GM19438 (cell line): ENCODE results near the gene SERPING1.
A peak's percentile ranks its signal among the peaks of the same experiment; 100 is the strongest.

Source experiments
- ATAC-seq: cut with Tn5 transposase; IDR thresholded peaks from one replicate; pipeline ENCODE4 v1.9.1; 2021; ENCODE audit warnings: low read depth; ENCODE audit not compliant: unreplicated experiment

The SERPING1 gene

GRCh38 chr11:57635246-57635645, 37.8 kb downstream of the SERPING1 start:
- ATAC-seq, result no peak

DNA sequence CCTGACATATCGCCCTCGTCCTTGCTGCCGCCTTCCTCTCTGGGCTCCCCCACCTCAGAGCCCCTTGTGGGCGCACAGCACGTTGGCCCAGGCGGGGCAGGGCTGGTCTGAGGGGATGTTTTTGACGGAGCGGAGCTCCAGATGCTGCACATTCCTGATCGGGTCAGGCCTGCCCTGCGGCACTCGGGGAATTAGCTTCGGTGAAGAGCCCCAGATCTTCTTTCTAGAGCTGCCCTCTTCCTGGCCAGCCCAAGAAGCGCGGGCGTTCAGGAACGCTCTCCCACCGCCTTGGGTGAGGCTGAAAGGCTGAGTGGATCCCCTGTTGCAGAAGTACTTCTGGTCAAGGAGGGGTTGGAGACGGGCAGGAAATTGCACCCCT, 40.1 kb downstream of the SERPING1 start:
- ATAC-seq, result no peak

DNA sequence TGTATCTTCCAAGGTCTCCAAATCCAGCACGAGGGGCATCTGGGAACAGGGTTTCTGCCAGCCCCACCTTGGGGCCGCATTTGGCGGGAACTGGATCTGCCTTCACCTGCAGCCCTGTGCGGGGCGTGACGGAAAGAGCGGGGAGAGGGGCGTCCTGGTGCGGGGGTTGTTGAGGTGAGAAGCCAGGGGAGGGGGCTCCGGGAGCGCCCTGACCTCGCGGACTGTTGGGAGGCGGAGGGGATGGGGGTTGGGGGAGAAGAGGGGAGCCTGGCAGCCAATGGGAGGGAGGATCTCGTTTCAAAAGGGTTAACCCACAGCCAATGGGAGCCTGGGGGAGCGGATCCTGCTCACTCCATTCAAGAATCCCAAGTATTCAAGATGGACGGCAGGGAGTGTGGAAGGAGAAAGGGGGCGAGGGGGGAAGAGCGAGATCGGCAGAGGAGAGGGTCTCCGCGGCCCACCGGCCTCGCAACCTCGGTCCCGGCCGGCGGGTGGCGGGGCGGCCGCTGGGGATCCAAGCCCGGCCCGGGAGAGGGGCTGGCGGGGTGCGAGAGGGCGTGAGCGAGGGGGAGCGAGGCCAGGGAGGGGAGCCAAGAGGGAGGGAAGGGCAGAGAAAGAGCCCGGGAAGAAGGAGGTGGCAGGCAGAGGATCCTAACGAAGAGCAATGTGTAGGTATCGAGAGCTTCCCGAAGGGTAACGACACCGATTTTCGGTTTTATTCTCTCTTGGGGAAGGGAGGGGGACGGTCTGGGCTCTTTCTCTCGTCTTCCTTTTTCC, 40.7 kb downstream of the SERPING1 start:
- ATAC-seq, result no peak

DNA sequence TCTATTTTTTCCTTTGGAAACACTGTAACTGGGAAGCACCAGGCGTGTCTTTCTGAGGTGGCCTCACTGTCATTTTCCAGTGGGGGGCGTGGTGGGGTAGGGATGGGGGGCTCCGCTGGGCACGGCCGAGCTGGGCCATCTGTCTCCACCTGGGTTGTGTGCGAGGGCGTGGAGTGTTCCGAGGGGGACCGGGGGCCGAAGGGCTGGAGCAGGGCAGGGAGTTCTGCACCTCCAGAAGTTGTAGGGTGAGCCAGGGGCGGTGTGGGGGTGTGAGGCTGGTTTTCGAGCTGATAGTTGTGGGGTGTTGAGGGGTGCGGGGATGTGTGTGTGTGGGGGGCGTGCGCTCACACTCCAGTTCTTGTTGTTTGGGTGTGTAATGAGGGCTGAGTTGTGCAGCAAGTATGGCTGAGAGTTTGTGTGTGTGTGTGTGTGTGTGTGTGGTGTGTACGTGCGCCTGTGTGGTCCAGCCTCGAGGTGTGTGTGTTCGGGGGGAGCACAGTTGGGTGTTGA, 41.4 kb downstream of the SERPING1 start:
- no peak for ATAC-seq

GRCh38 chr11:57639321-57640067, 42.0 kb downstream of the SERPING1 start:
- no peak for ATAC-seq

DNA sequence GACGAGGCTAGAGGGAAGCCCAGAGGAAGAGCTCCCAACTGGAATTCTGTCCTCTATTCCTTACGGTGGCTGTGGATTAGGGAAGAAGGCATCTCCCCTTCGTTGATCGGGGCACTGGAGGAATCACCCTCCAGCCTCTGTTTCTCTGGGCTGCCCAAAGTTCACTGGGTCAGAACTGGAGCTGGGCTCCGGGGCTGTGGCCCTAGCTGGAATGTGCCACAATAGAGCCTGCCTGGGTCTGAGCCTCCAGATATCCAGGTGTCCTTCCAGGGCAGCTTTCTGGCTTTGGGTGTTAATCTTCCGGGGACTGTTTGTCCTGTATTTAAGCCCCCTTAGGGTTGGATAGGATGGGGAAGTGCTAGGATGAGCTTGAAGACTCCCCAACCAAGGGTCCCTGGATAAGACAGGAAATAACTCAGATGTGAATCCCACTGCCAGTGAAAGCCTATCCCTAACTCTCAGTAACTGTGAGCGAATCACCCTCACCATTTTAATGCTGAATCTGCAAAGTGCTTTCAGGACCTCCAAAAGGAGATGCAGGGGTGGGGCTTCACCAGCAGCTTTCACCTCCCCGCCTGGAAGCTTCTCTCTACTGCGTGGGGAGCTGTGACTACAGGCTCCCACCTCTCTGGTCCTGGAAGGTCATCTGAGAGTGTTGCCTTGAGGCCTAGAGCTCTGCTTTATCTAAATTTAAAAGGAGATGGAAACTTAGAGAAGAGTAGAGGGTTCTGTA, 42.7 kb downstream of the SERPING1 start:
- no peak for ATAC-seq

DNA sequence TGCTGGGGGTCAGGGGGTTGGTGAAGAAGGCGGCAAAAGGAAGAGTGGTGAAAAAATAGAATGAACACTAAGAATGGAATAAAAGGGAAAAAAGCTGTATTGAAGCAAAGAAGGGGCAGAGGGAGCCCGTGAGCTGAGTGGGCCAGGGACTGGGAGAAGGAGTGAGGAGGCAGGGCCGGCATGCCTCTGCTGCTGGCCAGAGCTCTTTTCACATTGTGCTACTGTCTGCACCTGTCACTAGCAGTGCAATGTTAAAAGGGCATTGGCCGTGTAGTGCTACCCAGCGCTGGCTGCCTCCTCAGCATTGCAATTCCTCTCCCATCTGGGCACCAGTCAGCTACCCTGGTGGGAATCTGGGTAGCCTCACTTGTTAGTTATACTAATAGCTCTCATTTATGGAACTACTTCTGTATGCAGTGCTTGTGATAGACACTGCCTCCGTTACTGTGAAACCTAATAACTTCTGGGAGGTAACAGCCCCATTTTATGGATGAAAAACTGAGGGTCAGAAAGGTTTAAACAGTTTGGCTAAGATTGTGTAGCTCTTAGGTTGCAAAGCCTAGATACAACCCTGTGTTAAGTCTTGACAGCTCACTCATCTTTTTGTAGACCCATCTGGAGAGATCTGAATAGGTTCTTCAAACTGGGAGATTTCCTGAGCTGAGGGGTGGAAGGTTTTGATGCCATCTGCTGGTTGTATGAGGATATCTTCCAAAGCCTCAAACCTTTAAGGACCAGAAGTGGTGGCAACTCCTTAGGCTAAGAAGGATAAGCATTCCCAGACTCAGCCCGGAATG, 43.7 kb downstream of the SERPING1 start:
- no peak for ATAC-seq

GRCh38 chr11:57643802-57644201, 46.3 kb downstream of the SERPING1 start:
- ATAC-seq, result no peak

DNA sequence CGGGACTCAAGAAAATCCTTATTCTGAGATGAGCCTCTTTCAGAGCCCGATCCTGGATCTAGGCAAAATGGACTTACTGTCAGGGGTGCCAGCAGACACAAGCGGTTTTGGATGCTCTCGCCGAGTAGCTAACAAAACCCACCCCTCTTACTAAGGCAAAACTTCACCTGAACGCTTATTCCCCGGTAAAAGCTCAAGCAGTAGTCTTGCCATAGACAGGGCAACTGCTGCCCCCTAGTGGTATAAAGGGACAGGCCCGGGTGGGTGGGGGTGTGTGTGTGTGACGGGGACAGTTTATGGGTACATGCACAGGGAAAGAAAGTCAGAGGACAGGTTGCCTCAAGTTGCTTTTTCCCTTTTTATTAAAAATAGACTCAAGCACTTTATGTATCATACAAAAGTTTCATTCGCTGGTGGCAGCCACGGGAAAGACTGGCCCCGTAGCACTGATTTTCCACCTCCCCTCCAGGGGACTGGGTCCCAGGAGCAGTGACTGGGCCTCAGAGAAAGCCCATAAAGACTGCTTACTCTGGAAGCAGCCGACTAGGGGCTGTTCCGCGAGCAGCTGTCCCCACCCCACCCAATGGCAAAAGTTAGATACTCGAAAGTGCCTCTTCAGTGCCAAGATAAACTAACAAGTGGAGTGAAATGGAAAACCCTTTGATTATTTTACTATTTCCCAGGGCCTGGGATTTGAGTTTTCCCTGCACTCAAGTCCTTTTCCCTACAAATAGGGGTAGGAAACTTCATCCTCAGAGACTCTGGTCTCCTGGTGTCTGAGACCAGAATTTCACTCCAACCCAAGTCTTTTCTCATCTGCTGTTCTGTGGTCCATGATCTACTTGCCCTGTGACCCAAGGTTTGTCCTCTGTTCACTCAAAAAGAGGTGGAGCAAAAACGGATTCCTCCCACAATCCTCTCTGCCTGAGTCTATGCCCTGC, 47.5 kb downstream of the SERPING1 start:
- peak; percentile 46 for ATAC-seq

GRCh38 chr11:57645689-57646085, 48.2 kb downstream of the SERPING1 start:
- ATAC-seq, result no peak

DNA sequence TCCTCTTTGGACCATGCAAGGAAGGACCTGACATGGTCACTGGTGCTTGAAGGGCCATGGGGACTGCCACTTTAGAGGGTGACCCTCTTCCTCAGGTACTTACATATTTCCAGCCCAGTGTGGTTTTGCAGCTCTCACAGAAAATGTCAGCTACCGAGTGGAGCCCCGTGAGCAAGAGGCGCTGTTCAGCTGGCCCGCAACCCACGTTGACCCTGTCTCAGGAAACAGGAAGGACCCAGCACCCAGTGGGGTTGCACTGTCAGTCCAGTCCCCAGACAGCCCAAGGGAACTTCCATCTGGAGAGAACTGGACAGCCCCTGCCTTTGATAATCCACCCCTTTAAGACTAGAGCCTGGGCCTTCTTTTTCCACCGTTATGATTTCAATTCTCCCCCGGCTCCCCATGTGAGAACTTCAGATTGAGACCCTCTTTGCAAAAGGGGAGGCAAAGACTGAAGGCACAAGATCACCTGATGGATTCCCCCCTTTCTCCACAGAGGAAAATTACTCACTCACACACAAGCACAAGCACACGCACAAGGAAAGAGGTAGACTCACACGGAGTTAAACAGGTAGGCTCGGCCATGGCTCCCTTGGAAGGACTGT, 48.8 kb downstream of the SERPING1 start:
- no peak for ATAC-seq

DNA sequence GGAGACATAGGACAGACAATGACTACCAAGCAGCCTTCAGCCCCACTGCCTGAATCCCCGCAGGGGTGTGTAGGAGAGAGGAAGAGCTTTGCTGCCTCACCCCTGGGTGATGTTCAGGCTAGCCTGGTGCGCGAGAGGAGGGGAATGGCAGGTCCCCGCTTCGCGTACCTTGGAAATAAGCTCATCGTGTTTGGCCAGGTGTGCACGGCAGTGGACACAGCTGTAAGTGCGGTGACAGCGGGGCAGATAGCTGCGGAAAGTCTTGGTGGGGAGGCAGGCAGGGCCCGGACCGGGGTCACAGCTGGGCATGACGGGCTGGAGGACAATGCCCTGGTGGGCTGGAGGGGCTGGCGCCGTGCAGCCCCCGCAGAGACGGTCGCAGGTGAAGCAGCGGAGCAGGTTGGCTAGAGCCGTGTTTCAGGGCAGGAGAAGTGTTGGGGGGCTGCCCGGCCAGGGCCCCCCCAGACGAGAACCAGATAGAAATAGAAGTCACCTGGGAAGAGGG, 49.4 kb downstream of the SERPING1 start:
- no peak for ATAC-seq

- no peak for ATAC-seq
Measured at GRCh38 chr11:57647372-57647771, 49.9 kb downstream of the SERPING1 start.

DNA sequence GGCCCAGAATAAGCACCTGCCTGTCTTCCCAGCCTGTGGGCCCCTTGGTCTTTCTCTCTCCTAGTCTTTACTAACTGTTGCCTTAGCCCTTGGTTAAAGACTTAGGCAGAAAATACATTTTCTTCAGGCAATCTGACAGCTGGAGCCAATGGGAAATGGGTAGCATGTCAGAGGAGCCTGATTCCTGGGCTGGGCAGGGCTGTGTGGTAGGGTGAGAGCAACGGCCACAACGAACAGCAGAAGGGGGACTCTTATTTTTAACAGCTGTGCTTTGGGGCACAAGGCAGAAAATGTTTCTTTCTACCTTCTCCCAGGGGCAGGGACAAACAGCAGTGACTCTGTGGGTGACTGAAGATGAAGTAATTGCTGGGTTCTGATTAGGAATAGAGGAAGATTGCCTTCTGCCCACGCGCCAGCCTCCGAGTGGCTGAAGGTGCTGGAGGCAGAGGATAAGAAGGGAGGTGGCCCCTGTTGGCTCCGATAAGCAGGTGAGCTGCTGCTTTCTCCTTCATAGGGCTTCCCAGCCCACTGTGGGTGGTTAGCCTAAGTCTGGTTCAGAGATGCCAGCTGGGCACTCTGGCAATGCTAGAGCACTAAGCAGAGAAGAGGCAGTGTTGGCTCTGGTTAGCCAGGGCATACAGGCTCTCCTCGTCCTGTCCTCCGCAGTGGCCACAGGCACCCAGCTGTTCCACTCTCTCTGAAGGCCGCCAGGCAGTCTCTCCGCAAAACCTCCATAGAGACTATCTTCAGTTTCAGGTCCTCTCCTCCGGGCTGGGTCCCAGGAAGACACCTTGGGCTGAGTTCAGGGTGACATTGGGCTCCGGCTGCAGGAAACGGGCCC, 50.7 kb downstream of the SERPING1 start:
- ATAC-seq, result no peak

DNA sequence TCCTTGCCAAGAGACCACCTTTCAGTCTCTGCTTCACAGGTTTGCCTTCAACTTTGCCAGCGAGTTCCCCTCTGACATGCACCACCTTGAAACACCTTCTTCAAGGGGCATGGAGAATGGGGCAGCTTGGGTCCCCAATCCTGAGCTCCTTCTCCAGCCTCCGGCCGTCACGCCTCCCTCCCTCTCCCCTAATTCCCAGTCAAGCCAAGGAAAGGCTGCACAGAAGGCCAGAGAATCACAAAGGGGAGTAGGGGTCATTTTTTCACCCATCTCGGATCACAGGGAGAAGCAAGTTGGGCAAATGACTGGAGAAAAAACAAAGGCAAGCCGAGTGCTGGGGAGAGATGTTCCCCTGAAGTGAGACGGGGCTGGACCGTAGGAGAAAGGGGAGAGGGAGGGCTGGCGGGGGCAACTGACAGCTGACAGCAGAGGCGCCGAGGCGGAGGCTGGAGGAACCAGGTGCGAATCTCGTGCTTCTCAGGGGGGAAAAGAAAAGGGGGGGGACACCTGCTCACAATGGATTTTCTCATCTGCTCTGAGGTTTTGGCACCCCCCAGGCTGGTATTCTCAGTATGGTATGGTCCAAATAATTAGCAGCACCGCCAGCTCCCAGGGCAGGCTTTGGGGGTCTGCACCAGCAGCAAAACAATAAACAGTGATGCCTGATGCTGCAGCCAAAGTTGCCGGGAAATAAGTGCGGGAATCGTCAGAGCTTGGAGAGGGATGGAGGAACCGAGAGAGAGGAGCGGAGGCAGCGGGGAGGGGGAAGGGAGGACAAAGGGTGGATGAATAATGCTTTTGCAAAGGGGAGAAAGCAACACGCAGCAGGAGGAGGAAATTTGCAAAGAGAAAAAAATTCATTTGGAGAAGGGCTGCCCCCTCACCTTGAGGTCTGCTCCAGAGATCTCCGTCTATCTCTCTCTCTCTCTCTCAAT, 51.6 kb downstream of the SERPING1 start:
- no peak for ATAC-seq

DNA sequence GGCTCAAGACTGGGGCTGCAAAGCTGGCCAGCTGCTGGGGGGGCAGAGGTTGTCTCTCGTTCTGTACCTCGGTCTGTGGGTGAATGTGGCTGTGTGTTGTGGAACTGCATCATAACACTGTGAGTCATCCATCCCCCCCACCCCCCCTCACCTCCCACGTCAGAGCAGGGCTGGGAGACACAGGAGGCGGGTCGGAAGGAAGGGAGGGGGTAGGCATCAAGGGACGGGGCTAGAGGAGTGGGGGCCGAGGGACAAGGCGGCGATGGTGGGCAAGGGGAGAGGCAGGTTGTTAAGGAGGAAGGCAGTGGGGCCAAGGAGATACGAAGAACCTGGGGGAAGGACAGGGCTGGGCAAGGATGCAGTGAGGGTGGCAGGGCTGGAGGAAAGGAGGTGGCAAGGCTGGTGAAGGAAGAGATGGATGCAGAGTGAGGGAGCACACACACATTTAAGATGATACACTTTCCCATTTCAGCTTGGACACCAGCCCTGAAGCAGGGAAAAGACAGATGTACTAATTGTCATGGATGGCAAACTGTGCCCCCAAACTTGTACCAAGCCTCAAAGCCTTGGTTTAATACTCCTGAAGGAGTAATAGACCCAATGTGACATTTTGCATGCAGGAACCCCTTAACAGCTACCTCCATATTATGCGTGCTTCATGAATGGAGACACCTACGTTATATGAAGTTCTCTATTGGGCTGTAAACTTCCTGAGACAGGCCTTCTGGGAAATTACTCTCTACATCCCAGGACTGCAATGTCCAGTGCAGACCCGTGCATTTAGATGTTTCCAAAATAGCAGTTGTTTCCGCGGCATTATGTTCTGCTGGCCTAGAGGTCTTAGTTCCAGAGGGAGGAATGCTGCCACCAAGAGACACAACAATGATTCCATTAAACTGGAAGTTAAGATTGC, 52.6 kb downstream of the SERPING1 start, which contains the start of gene YPEL4:
TSS of gene YPEL4 (minus strand) at position 87 of the 913 bp plus-strand sequence. CDS start 2,805 bp downstream, outside the sequence.
- no peak for ATAC-seq
